Putamen (tissue), 1 donor: Measurements from ENCODE around the gene PSAPL1.

ENCODE experiments used
- DNase-seq: peaks from one replicate; pipeline ENCODE4 v3.0.0-alpha.2; 2016; ENCODE audit warnings: low spot score

The PSAPL1 gene

GRCh38 chr4:7396186-7396910 lies 38.4 kb downstream of the PSAPL1 start:
- DNase-seq = no peak

- no peak for DNase-seq
Measured at GRCh38 chr4:7395645-7396044, 39.1 kb downstream of the PSAPL1 start.

- DNase-seq = no peak
Measured at GRCh38 chr4:7394681-7395451, 39.9 kb downstream of the PSAPL1 start.

- DNase-seq = no peak
Measured at GRCh38 chr4:7393601-7394575, 40.8 kb downstream of the PSAPL1 start.

- DNase-seq = no peak
Measured at GRCh38 chr4:7392438-7393421, 42.0 kb downstream of the PSAPL1 start.

GRCh38 chr4:7391637-7392437 lies 42.9 kb downstream of the PSAPL1 start:
- no peak for DNase-seq

GRCh38 chr4:7390906-7391636 lies 43.7 kb downstream of the PSAPL1 start:
- DNase-seq = no peak

DNA sequence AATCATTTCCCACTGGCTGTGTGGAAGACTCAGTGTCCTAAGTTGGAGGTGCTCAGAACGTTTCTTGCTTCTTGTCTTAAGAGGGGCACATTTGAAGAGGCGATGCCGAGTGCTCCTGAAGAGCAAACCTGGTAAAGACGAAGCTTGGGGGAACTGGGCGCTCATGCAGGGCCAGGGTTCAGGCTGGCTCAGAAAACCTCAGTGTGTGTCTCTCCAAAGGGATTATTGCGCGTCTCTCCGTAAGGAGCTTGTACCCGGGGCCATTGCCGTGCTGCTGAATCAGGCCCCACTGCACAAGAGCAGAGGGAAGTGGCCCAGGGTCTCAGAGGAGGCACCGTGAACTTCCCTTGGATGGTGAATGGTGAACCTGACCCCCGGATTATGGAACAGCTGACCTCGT lies 44.4 kb downstream of the PSAPL1 start:
- DNase-seq = no peak

- DNase-seq = no peak
Measured at GRCh38 chr4:7389719-7390118, 45.0 kb downstream of the PSAPL1 start.

- no peak for DNase-seq
Measured at GRCh38 chr4:7389101-7389701, 45.5 kb downstream of the PSAPL1 start.

- no peak for DNase-seq
Measured at GRCh38 chr4:7388627-7389026, 46.1 kb downstream of the PSAPL1 start.

DNA sequence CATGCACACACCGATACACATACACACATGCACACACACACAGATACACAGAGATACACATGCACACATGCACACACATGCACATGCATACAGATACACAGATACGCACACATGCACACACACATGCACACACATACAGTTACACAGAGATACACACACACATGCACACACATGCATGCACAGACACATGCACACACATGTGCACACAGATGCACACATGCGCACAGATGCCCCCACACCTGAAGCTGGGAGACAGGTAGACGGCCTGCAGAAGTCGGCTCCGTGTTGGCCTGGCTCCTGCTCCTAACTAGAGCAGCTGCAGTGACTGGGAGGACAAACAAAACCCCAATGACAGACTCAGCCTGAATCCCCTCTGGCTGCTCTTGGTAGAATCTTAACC lies 46.8 kb downstream of the PSAPL1 start:
- no peak for DNase-seq

GRCh38 chr4:7384929-7385890 lies 49.5 kb downstream of the PSAPL1 start:
- DNase-seq = no peak

DNA sequence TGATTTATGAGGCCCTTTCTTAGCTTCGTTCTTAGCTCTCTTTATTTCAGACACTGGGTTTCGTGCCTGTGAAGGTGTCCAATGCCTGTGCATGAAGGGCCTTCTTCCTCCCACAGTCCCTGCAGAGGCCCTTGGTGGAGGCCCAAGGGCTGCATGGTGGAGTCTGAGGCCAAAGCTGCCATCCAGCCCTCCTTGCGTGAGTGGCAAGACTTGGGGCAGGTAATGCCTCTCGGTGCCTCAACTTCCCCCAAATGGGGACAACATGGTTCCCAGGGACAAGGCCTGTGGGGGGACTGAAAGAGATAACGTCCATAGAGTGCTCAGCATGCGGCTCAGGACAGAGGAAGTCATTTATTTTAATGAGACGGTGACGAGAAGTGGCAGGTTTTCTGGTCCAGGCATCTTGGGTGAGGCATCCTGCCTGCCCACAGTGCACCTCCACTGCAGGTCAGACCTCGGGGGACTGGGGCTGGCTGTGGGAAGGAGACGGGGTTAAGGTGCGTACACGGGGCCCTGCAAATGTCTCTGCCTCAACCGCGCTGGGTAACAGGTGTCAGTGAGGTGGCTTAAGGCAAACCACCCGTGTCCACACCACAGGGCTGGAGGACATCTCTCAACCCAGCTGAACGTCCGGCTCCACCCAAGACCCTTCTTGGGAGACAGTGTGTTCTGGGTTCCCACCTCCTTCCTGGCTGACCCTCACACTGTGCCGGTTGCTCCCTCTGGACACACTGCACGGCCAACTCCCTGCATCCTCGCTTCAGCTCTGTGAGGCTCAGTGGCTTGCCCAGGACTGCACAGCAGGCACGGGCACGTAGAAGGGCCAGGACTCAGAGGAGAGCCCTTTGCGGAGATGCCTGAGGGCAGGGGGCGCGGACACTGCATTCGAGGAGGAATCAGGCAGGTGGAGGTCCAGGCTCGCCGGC lies 50.5 kb downstream of the PSAPL1 start:
- DNase-seq = no peak

GRCh38 chr4:7383266-7383665 lies 51.5 kb downstream of the PSAPL1 start:
- DNase-seq = no peak

DNA sequence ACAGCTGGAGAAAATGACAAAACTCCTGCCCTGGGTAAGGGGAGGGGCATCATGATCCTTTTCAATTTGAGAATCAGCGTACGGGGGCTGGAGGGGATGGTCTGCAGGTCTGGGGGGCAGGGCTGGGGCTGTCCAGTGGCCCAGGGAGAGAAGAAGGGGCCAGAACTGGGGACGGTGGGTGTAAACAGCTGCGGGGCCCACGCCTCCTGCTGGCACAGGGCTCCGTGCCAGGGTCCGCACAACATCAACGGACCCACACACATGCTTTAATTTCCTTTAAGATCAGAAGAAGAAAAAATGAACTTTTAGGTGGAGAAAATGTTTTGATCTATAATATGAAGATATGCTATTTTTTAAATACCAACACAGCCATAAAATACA lies 52.1 kb downstream of the PSAPL1 start:
- DNase-seq = no peak
